ENCODE results near the gene PDLIM1.

Gene PDLIM1

DNA sequence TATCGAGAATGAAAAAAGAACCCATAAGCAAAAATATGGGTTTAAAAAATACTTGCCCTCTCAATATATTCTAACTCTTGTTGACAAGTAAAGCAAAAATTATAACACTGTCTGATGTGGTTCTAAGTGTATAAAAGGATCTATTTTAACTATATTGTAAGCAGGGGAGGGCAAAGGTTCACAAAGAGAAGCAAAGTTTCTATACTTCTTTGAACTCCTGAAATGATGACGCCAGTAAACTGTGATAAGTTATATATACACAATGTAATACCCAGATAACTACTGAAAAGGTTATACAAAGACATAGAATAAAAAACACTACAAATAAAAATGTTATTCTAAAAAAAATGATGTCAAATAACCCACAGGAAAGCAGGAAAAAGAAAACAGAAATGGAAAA is 37.1 kb downstream of the PDLIM1 start:
- TF ChIP-seq, protein P1, sequence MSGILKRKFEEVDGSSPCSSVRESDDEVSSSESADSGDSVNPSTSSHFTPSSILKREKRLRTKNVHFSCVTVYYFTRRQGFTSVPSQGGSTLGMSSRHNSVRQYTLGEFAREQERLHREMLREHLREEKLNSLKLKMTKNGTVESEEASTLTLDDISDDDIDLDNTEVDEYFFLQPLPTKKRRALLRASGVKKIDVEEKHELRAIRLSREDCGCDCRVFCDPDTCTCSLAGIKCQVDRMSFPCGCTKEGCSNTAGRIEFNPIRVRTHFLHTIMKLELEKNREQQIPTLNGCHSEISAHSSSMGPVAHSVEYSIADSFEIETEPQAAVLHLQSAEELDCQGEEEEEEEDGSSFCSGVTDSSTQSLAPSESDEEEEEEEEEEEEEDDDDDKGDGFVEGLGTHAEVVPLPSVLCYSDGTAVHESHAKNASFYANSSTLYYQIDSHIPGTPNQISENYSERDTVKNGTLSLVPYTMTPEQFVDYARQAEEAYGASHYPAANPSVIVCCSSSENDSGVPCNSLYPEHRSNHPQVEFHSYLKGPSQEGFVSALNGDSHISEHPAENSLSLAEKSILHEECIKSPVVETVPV (CRISPR knock-in tag; IDR thresholded peaks at IDR 0.05): no peak
- TF ChIP-seq OSR1 (CRISPR knock-in tag; IDR thresholded peaks at IDR 0.05) (no peak), ZFP30 (CRISPR knock-in tag; IDR thresholded peaks at IDR 0.05) (no peak), PPARA (CRISPR knock-in tag; IDR thresholded peaks at IDR 0.05; ENCODE audit: borderline replicate concordance) (no peak), ARNTL (CRISPR knock-in tag; IDR thresholded peaks at IDR 0.05; ENCODE audit: borderline replicate concordance, low read depth) (no peak), ZFP3 (CRISPR knock-in tag; IDR thresholded peaks at IDR 0.05) (no peak)
- TF ChIP-seq, protein P2, sequence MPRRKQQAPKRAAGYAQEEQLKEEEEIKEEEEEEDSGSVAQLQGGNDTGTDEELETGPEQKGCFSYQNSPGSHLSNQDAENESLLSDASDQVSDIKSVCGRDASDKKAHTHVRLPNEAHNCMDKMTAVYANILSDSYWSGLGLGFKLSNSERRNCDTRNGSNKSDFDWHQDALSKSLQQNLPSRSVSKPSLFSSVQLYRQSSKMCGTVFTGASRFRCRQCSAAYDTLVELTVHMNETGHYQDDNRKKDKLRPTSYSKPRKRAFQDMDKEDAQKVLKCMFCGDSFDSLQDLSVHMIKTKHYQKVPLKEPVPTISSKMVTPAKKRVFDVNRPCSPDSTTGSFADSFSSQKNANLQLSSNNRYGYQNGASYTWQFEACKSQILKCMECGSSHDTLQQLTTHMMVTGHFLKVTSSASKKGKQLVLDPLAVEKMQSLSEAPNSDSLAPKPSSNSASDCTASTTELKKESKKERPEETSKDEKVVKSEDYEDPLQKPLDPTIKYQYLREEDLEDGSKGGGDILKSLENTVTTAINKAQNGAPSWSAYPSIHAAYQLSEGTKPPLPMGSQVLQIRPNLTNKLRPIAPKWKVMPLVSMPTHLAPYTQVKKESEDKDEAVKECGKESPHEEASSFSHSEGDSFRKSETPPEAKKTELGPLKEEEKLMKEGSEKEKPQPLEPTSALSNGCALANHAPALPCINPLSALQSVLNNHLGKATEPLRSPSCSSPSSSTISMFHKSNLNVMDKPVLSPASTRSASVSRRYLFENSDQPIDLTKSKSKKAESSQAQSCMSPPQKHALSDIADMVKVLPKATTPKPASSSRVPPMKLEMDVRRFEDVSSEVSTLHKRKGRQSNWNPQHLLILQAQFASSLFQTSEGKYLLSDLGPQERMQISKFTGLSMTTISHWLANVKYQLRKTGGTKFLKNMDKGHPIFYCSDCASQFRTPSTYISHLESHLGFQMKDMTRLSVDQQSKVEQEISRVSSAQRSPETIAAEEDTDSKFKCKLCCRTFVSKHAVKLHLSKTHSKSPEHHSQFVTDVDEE (CRISPR knock-in tag; IDR thresholded peaks at IDR 0.05): no peak
- TF ChIP-seq, protein P3, sequence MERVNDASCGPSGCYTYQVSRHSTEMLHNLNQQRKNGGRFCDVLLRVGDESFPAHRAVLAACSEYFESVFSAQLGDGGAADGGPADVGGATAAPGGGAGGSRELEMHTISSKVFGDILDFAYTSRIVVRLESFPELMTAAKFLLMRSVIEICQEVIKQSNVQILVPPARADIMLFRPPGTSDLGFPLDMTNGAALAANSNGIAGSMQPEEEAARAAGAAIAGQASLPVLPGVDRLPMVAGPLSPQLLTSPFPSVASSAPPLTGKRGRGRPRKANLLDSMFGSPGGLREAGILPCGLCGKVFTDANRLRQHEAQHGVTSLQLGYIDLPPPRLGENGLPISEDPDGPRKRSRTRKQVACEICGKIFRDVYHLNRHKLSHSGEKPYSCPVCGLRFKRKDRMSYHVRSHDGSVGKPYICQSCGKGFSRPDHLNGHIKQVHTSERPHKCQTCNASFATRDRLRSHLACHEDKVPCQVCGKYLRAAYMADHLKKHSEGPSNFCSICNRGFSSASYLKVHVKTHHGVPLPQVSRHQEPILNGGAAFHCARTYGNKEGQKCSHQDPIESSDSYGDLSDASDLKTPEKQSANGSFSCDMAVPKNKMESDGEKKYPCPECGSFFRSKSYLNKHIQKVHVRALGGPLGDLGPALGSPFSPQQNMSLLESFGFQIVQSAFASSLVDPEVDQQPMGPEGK (CRISPR knock-in tag; IDR thresholded peaks at IDR 0.05; ENCODE audit: borderline replicate concordance): no peak
- no peak for ATAC-seq

DNA sequence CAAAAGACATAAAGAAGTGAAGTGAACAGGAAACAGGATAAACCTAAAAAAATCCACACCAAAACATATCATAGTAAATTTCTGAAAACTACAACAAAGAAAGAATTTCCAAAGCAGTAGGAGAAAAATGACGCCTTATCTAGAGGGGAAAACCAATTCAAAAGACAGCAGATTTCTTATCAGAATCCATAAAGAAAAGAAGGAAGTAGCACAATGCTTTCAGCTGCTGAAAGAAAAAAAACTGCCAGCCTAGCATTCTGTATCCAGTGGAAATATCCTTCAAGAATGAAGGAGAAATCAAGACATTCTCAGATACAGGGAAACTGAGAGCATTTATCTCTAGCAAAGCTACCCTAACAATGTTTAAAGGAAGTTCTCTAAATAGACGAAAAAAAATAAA is 37.8 kb downstream of the PDLIM1 start:
- no peak for TF ChIP-seq ISL1 (CRISPR knock-in tag; IDR thresholded peaks at IDR 0.05)
- TF ChIP-seq, protein P3 (CRISPR knock-in tag; IDR thresholded peaks at IDR 0.05; ENCODE audit: borderline replicate concordance): no peak
- no peak for TF ChIP-seq TOX (CRISPR knock-in tag; IDR thresholded peaks at IDR 0.05; ENCODE audit: borderline replicate concordance)
- TF ChIP-seq PPARA (CRISPR knock-in tag; IDR thresholded peaks at IDR 0.05; ENCODE audit: borderline replicate concordance): no peak
- TF ChIP-seq TCF4 (CRISPR knock-in tag; IDR thresholded peaks at IDR 0.05; ENCODE audit: borderline replicate concordance): no peak
- TF ChIP-seq ZC3H10 (CRISPR knock-in tag; IDR thresholded peaks at IDR 0.05): no peak
- TF ChIP-seq RARB (CRISPR knock-in tag; IDR thresholded peaks at IDR 0.05): no peak
- no peak for TF ChIP-seq SNAI2 (CRISPR knock-in tag; IDR thresholded peaks at IDR 0.05)
- no peak for TF ChIP-seq ZNF8 (CRISPR knock-in tag; IDR thresholded peaks at IDR 0.05)
- no peak for TF ChIP-seq ESRRG (CRISPR knock-in tag; IDR thresholded peaks at IDR 0.05)
- TF ChIP-seq ZFP30 (CRISPR knock-in tag; IDR thresholded peaks at IDR 0.05): no peak
- no peak for TF ChIP-seq ZNF565 (CRISPR knock-in tag; conservative IDR thresholded peaks at IDR 0.05; ENCODE audit: low read depth)
- TF ChIP-seq, protein P2 (CRISPR knock-in tag; IDR thresholded peaks at IDR 0.05): no peak
- TF ChIP-seq ZNF70 (CRISPR knock-in tag; IDR thresholded peaks at IDR 0.05): no peak
- no peak for ATAC-seq

DNA sequence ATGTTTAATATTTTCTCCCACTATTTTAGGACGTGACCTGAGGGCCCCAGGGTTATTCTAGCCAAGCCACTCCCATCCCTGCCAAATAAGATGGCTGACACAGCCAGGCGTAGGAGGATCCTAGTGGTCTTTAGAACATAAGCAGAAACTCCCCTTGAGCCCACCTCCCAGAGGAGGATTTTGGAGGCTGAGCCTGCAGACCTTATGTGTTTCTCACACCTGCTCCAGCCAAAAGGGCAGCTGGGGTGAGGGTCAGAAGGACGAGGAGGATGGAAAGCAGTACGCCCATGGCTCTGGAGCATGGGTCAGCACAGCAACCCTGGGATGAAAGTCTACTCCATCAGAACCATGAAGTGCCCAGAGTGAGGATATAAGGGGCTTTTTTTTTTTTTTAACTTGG is 39.9 kb downstream of the PDLIM1 start:
- ATAC-seq: no peak
- TF ChIP-seq ZC3H10 (CRISPR knock-in tag; IDR thresholded peaks at IDR 0.05) (no peak), ZNF8 (CRISPR knock-in tag; IDR thresholded peaks at IDR 0.05) (no peak), RARB (CRISPR knock-in tag; IDR thresholded peaks at IDR 0.05) (no peak), PPARA (CRISPR knock-in tag; IDR thresholded peaks at IDR 0.05; ENCODE audit: borderline replicate concordance) (no peak)
- TF ChIP-seq, protein P4, sequence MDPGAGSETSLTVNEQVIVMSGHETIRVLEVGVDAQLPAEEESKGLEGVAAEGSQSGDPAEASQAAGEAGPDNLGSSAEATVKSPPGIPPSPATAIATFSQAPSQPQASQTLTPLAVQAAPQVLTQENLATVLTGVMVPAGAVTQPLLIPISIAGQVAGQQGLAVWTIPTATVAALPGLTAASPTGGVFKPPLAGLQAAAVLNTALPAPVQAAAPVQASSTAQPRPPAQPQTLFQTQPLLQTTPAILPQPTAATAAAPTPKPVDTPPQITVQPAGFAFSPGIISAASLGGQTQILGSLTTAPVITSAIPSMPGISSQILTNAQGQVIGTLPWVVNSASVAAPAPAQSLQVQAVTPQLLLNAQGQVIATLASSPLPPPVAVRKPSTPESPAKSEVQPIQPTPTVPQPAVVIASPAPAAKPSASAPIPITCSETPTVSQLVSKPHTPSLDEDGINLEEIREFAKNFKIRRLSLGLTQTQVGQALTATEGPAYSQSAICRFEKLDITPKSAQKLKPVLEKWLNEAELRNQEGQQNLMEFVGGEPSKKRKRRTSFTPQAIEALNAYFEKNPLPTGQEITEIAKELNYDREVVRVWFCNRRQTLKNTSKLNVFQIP (CRISPR knock-in tag; IDR thresholded peaks at IDR 0.05; ENCODE audit: borderline replicate concordance, low read depth): no peak
- TF ChIP-seq, protein P1 (CRISPR knock-in tag; IDR thresholded peaks at IDR 0.05): no peak
- TF ChIP-seq, protein P5, sequence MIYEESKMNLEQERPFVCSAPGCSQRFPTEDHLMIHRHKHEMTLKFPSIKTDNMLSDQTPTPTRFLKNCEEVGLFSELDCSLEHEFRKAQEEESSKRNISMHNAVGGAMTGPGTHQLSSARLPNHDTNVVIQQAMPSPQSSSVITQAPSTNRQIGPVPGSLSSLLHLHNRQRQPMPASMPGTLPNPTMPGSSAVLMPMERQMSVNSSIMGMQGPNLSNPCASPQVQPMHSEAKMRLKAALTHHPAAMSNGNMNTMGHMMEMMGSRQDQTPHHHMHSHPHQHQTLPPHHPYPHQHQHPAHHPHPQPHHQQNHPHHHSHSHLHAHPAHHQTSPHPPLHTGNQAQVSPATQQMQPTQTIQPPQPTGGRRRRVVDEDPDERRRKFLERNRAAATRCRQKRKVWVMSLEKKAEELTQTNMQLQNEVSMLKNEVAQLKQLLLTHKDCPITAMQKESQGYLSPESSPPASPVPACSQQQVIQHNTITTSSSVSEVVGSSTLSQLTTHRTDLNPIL (CRISPR knock-in tag; IDR thresholded peaks at IDR 0.05; ENCODE audit: low read depth): no peak
